GM12865 (cell line): ENCODE results near the gene NSMCE1.

Source experiments
- DNase-seq: peaks from one replicate; pipeline ENCODE4 v3.0.0; 2010; ENCODE audit warnings: low read depth
- H3K4me3 ChIP-seq: 2 replicates; pipeline ENCODE4 v1.5.1; 2011; ENCODE audit warnings: mild to moderate bottlenecking, low read depth, low read length, control low read depth
- CTCF ChIP-seq: IDR thresholded peaks from 2 replicates; pipeline ENCODE4 v1.5.1; 2011; ENCODE audit warnings: low read length, control low read depth, low read depth, inconsistent platforms; ENCODE audit not compliant: insufficient read depth; ENCODE audit errors: missing control alignments

NSMCE1 gene

GRCh38 chr16:27198451-27199234 lies 69.9 kb downstream of the NSMCE1 start:
- DNase-seq: no peak
- no peak overlapping the region for H3K4me3 ChIP-seq

GRCh38 chr16:27197004-27197403 lies 71.6 kb downstream of the NSMCE1 start:
- no peak for DNase-seq
- no peak for TF ChIP-seq CTCF
- H3K4me3 ChIP-seq: no peak overlapping the region

More at GRCh38 chr16:27198451-27199234, 69.9 kb downstream of the NSMCE1 start:
- TF ChIP-seq CTCF: no peak

- no peak for TF ChIP-seq CTCF
- no peak for DNase-seq
- H3K4me3 ChIP-seq: no peak overlapping the region
These were observed 72.5 kb downstream of the NSMCE1 start for GRCh38 chr16:27195941-27196595.

GRCh38 chr16:27195076-27195741 lies 73.4 kb downstream of the NSMCE1 start:
- H3K4me3 ChIP-seq: no peak overlapping the region
- no peak for DNase-seq
- TF ChIP-seq CTCF: no peak

- TF ChIP-seq CTCF: no peak
- H3K4me3 ChIP-seq: no peak overlapping the region
- no peak for DNase-seq
These were observed 75.1 kb downstream of the NSMCE1 start for GRCh38 chr16:27193300-27193990.

GRCh38 chr16:27191352-27191924 lies 77.1 kb downstream of the NSMCE1 start:
- H3K4me3 ChIP-seq: no peak overlapping the region
- TF ChIP-seq CTCF: no peak
- DNase-seq: no peak
